ENCODE data around the gene ERAP2. TPM values are rescaled to one million over a fixed set of nuclear protein-coding genes. Genes with fewer than 3 reads are reported as not detected.
A peak's percentile ranks its signal among the peaks of the same experiment; 100 is the strongest.

ERAP2 gene
- total and polyA plus RNA-seq, 10 of the 15 experiments (the other 5 are each of a cell fraction or from before 2014, with no cell fraction given): 4.0 to 28.7 (median 11.7) TPM

DNA sequence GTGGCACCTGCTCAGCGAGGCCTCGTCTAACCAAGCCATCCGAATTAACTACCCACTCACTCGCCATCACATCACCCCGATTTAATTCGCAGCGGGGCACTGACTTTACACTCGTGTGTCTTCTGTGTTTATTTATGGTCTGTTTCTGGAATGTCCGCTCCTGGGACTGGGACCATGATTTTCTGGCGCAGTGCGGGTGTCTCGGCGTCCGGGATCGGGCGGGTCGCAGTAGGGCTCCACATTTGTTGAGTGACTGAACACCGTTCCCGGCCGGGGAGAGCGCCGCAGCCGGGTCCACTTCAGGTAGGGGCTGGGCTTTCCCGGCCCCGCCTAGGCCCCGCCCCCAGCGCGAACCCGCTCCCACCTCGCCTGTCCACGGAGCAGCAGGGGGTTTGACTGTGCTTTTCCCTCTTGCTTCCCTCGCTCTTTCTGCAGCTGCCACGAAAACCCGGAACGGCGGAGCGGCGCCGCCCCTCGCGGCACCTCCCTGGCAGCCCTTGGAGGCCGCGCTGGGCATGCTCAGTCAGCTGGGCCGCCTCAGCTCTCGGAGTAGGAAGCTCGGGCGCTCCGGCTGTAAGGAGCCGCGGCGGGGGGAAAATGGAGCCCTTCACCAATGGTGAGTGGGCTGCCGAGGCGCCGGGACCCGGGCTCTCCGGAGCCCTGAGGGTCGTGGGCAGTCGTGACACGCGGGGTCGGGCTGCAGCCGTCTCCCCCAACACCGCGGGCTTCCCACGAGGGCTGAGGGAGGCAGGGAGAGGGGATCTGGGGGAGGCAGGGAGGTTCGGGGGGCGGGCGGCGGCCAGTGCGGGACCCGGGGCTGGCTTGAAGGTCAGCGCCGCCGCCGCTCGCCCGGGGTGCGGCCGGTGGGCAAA is 59.5 kb downstream of the ERAP2 start, which contains the start of gene LNPEP (continued):
- TF ChIP-seq SUZ12 (IDR thresholded peaks at IDR 0.05; ENCODE audit: unreplicated experiment): no peak
- TF ChIP-seq CEBPB (IDR thresholded peaks at IDR 0.05; ENCODE audit: borderline replicate concordance in 1 of 2, low read depth in 2 of 2, low read length in 2 of 2): no peak
- TF ChIP-seq, protein P1, sequence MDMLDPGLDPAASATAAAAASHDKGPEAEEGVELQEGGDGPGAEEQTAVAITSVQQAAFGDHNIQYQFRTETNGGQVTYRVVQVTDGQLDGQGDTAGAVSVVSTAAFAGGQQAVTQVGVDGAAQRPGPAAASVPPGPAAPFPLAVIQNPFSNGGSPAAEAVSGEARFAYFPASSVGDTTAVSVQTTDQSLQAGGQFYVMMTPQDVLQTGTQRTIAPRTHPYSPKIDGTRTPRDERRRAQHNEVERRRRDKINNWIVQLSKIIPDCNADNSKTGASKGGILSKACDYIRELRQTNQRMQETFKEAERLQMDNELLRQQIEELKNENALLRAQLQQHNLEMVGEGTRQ (IDR thresholded peaks at IDR 0.05; ENCODE audit: borderline replicate concordance, low read depth, low read length): no peak
- peak; percentile 67 to 84; a peak in 3 of 4 replicates for TF ChIP-seq BHLHE40 (IDR thresholded peaks at IDR 0.05; ENCODE audit: borderline replicate concordance in 1 of 2, low read depth in 2 of 2, low read length in 1 of 2)
- TF ChIP-seq JUNB (IDR thresholded peaks at IDR 0.05): no peak
- TF ChIP-seq, protein P2, sequence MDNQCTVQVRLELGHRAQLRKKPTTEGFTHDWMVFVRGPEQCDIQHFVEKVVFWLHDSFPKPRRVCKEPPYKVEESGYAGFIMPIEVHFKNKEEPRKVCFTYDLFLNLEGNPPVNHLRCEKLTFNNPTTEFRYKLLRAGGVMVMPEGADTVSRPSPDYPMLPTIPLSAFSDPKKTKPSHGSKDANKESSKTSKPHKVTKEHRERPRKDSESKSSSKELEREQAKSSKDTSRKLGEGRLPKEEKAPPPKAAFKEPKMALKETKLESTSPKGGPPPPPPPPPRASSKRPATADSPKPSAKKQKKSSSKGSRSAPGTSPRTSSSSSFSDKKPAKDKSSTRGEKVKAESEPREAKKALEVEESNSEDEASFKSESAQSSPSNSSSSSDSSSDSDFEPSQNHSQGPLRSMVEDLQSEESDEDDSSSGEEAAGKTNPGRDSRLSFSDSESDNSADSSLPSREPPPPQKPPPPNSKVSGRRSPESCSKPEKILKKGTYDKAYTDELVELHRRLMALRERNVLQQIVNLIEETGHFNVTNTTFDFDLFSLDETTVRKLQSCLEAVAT (IDR thresholded peaks at IDR 0.05): 0 out of 2 replicates have a peak, but pooled peaks have one; percentile 12
- TF ChIP-seq MYB (IDR thresholded peaks at IDR 0.05; ENCODE audit: borderline replicate concordance, low read depth, low read length): 0 out of 2 replicates have a peak, but pooled peaks have one; percentile 53
- no peak; the same call in none of the 2 replicates for TF ChIP-seq SMAD5 (IDR thresholded peaks at IDR 0.05; ENCODE audit: low read depth)
- TF ChIP-seq SP1 (IDR thresholded peaks at IDR 0.05; ENCODE audit: low read depth, low read length): peak; percentile 98
- TF ChIP-seq NR2C1 (IDR thresholded peaks at IDR 0.05): peak; percentile 16; the same call in 1 of the 2 replicates
- TF ChIP-seq SIX5 (IDR thresholded peaks at IDR 0.05; ENCODE audit: low read depth, low read length, severe bottlenecking): no peak
- TF ChIP-seq, protein P3, sequence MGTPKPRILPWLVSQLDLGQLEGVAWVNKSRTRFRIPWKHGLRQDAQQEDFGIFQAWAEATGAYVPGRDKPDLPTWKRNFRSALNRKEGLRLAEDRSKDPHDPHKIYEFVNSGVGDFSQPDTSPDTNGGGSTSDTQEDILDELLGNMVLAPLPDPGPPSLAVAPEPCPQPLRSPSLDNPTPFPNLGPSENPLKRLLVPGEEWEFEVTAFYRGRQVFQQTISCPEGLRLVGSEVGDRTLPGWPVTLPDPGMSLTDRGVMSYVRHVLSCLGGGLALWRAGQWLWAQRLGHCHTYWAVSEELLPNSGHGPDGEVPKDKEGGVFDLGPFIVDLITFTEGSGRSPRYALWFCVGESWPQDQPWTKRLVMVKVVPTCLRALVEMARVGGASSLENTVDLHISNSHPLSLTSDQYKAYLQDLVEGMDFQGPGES (IDR thresholded peaks at IDR 0.05): no peak
- 0 out of 2 replicates have a peak, but pooled peaks have one; percentile 46 for TF ChIP-seq NFYB (IDR thresholded peaks at IDR 0.05; ENCODE audit: insufficient read depth, low read depth, low read length)
- TF ChIP-seq MYC (IDR thresholded peaks at IDR 0.05; ENCODE audit: insufficient read depth, insufficient read length, insufficient replicate concordance, low read length, severe bottlenecking): peak; percentile 44
- TF ChIP-seq SRF (IDR thresholded peaks at IDR 0.05; ENCODE audit: low read depth in 2 of 2, low read length in 2 of 2): peak in 1 of 2 experiments; percentile 58; a peak in 1 of 4 replicates
- no peak for TF ChIP-seq FOS (IDR thresholded peaks at IDR 0.05; ENCODE audit: borderline replicate concordance, extremely low read depth, insufficient read length)
- TF ChIP-seq, protein P4, sequence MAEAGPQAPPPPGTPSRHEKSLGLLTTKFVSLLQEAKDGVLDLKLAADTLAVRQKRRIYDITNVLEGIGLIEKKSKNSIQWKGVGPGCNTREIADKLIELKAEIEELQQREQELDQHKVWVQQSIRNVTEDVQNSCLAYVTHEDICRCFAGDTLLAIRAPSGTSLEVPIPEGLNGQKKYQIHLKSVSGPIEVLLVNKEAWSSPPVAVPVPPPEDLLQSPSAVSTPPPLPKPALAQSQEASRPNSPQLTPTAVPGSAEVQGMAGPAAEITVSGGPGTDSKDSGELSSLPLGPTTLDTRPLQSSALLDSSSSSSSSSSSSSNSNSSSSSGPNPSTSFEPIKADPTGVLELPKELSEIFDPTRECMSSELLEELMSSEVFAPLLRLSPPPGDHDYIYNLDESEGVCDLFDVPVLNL (IDR thresholded peaks at IDR 0.05; ENCODE audit: low read depth, low read length): no peak
- no peak; the same call in 1 of the 2 replicates for TF ChIP-seq ZNF207 (IDR thresholded peaks at IDR 0.05; ENCODE audit: borderline replicate concordance)
- TF ChIP-seq, protein P5, sequence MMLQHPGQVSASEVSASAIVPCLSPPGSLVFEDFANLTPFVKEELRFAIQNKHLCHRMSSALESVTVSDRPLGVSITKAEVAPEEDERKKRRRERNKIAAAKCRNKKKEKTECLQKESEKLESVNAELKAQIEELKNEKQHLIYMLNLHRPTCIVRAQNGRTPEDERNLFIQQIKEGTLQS (IDR thresholded peaks at IDR 0.05; ENCODE audit: borderline replicate concordance, extremely low read depth, low read depth, low read length): no peak
- peak; percentile 77 for TF ChIP-seq TCF3 (IDR thresholded peaks at IDR 0.05; ENCODE audit: borderline replicate concordance, insufficient read depth, low read depth, low read length)
- no peak for TF ChIP-seq ZZZ3 (IDR thresholded peaks at IDR 0.05; ENCODE audit: control insufficient read depth, insufficient read length, low read depth)
- no peak for TF ChIP-seq SMARCA5 (IDR thresholded peaks at IDR 0.05)
- TF ChIP-seq STAT3 (IDR thresholded peaks at IDR 0.05; ENCODE audit: low read depth, low read length): no peak
- TF ChIP-seq NR2F1 (conservative IDR thresholded peaks at IDR 0.05): peak; percentile 55

Measured in GM12878 (cell line).